Gastrocnemius medialis (tissue), 4 donors: ENCODE data around the gene MSI2. TPM values are rescaled to one million over a fixed set of nuclear protein-coding genes. Genes with fewer than 3 reads are reported as not detected.
A peak's percentile ranks its signal among the peaks of the same experiment; 100 is the strongest.

Experiments
- ATAC-seq, 2 donors: fragments of 150-250 bp; one replicate each; pipeline ENCODE4 v1.9.1; 2016
- DNase-seq, 2 donors: peaks; one replicate each; pipeline ENCODE4 v3.0.0-alpha.2; 2019
- H3K27ac ChIP-seq, 4 donors: fragments of 200-600 bp; sonication (generic); 1 replicate in 1 of 4; 2 replicates in 3 of 4; pipeline ENCODE4 v1.5.1; 2016 to 2018; ENCODE audit warnings: mild to moderate bottlenecking in 2 of 4, moderate library complexity in 1 of 4
- H3K27me3 ChIP-seq, 3 donors: fragments of 200-600 bp; sonication (generic) in 2 of 3; 1 replicate in 1 of 3; 2 replicates in 2 of 3; pipeline versions ENCODE4 v1.5.1 to v1.6.0; 2016 to 2019; ENCODE audit warnings: mild to moderate bottlenecking in 1 of 3, moderate library complexity in 1 of 3
- H3K36me3 ChIP-seq, 2 donors: fragments of 200-600 bp; sonication (generic) in 1 of 2; one replicate each; pipeline ENCODE4 v1.5.1; 2017 to 2018
- H3K4me1 ChIP-seq, 2 donors: fragments of 200-600 bp; sonication (generic) in 1 of 2; one replicate each; pipeline ENCODE4 v1.5.1; 2016 to 2017; ENCODE audit warnings: mild to moderate bottlenecking in 2 of 2
- H3K4me3 ChIP-seq, 4 donors: fragments of 200-600 bp; sonication (generic) in 3 of 4; 1 replicate in 1 of 4; 2 replicates in 3 of 4; pipeline ENCODE4 v1.5.1; 2016 to 2019; ENCODE audit warnings: mild to moderate bottlenecking in 2 of 4
- H3K9me3 ChIP-seq, 3 donors: fragments of 200-600 bp; sonication (generic) in 2 of 3; 1 replicate in 1 of 3; 2 replicates in 2 of 3; pipeline ENCODE4 v1.5.1; 2016 to 2019
- CTCF ChIP-seq, 5 experiments: fragments of 450-650 bp in 3 of 5; fragments of 200-600 bp in 2 of 5; sonication (generic) in 2 of 5; IDR thresholded peaks in 4 of 5; conservative IDR thresholded peaks in 1 of 5; 1 replicate in 4 of 5; 2 replicates in 1 of 5; pipeline ENCODE4 v1.5.1; 2016 to 2019; ENCODE audit warnings: antibody characterized with exemption in 5 of 5, mild to moderate bottlenecking in 3 of 5, moderate library complexity in 3 of 5
- POLR2A ChIP-seq, 2 donors: fragments of 450-650 bp; IDR thresholded peaks; one replicate each; pipeline ENCODE4 v1.6.1; 2017; ENCODE audit warnings: antibody characterized with exemption in 2 of 2, mild to moderate bottlenecking in 2 of 2, moderate library complexity in 2 of 2
- in situ Hi-C, 4 donors: fragments of 200-750 bp; cut with MboI; loops; one replicate each; pipeline versions ENCODE4 v1.15.0 to v1.8.0; 2017; ENCODE audit warnings: low sequenced_read_pairs in 4 of 4
- intact Hi-C: fragments of 100-400 bp; cut with DNase I; formaldehyde crosslinking; loops from one replicate; pipeline ENCODE4 v1.15.1; 2023; ENCODE audit warnings: low total_unique reads
- total RNA-seq, 4 donors: library from RNA; depleted of rRNA; stranded (reverse); fragments of >200 nt; gene quantifications; one replicate each; pipeline versions ENCODE4 v1.1.0 to v1.2.3, GENCODE V29; 2016

MSI2 gene
- total RNA-seq, 4 donors from 2014 or later = 33.1 to 66.2 (median 48.5) TPM

DNA sequence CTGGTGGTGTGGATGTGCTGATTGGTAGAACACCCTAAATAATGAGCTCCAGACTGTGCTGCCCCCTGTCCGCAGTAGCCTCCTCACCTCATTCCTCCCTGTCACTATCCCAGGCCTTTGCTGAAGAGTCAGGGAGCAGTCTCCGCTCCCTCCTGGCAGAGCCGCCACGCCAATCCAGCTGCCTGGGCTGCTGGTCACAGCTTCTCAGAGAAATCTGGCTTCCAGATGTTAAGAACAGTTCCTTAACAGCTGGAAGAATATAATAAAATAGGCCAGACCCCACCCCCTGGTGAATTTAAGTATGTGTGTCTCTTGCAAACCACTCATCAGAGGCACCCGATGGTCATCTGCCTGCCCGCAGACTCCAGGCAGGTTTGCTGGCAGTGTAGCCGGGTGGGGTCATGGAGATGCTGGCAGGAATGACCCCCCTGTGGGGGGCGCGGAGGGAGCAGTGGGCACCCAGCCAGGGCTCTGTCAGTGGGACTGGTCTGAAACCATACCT, 327.8 kb downstream of the MSI2 start:
- Histone ChIP-seq H3K9me3 (no peaks in the 10 kb centered on the region), H3K36me3 (no peaks in the 10 kb centered on the region), H3K27ac (no peak overlapping the region), H3K4me1 (peaks cover 18 to 47% of the 10 kb centered on the region in 2 donors), H3K27me3 (no peaks in the 10 kb centered on the region), H3K4me3 (no peak overlapping the region)
- TF ChIP-seq POLR2A (IDR thresholded peaks at IDR 0.05) (no peak), CTCF (IDR thresholded peaks at IDR 0.05 in 4 of 5, conservative IDR thresholded peaks at IDR 0.05 in 1 of 5) (no peak)
- DNase-seq = no peak
- intact Hi-C loops (loop anchor here (10.0 kb wide), 1 partner anchor 479 kb away; no protein-coding TSS in a partner anchor), in situ Hi-C loops (loop anchor here in 1 of 4 donors (25.0 kb wide), 1 partner anchor 403 kb away; the partner anchor contains the start of gene VEZF1)
- ATAC-seq = no peak

GRCh38 chr17:57585341-57586195, 329.2 kb downstream of the MSI2 start:
- H3K36me3 ChIP-seq = no peaks in the 10 kb centered on the region
- no peaks in the 10 kb centered on the region for H3K9me3 ChIP-seq
- no peak overlapping the region for H3K4me3 ChIP-seq
- in situ Hi-C loops (loop anchor here in 1 of 4 donors (25.0 kb wide), 1 partner anchor 402 kb away; the partner anchor contains the start of gene VEZF1), intact Hi-C loops (loop anchor here (5.0 to 10.0 kb wide), 2 partner anchors 143 to 481 kb away; no protein-coding TSS in a partner anchor)
- ATAC-seq (no peak), DNase-seq (no peak)
- no peaks in the 10 kb centered on the region for H3K27me3 ChIP-seq
- peaks cover 28 to 61% of the 10 kb centered on the region in 2 donors for H3K4me1 ChIP-seq
- TF ChIP-seq POLR2A (IDR thresholded peaks at IDR 0.05) = no peak
- no peak for TF ChIP-seq CTCF (IDR thresholded peaks at IDR 0.05 in 4 of 5, conservative IDR thresholded peaks at IDR 0.05 in 1 of 5)
- H3K27ac ChIP-seq = peak overlapping the region in 2 of 4 donors; percentile 82 to 87

DNA sequence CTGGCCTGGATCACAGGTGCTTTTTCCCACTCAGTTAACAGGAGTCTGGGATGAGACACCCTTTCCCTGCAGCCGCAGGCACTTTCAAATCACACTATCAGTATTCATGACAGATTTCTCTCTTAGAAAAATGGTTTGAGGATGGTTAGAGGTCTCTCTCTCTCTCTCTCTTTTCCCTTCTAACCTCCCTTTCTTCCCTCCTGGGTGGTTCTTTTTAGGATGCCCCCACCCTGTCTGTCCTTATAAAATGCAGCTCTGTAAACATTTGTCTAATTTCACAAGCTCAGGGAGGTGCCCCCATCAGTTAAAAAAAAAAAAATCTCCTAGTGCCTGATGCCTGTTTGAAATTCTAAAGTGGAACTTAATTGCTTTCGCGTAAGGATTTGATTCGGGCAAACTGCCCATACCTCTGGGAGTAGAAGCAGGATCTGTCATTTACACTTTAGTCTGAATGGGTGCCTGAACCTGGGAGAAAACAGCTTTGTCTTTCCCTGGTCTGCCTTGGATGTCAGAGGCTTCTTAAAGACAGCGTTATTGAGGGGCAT, 329.9 kb downstream of the MSI2 start:
- DNase-seq (no peak), ATAC-seq (no peak)
- no peaks in the 10 kb centered on the region for H3K9me3 ChIP-seq
- H3K4me1 ChIP-seq = peaks cover 28 to 63% of the 10 kb centered on the region in 2 donors
- peak overlapping the region in 2 of 4 donors; percentile 82 to 87 for H3K27ac ChIP-seq
- H3K36me3 ChIP-seq = no peaks in the 10 kb centered on the region
- TF ChIP-seq POLR2A (IDR thresholded peaks at IDR 0.05) (no peak), CTCF (IDR thresholded peaks at IDR 0.05 in 4 of 5, conservative IDR thresholded peaks at IDR 0.05 in 1 of 5) (no peak)
- in situ Hi-C loops = loop anchor here in 1 of 4 donors (25.0 kb wide), 1 partner anchor 401 kb away; the partner anchor contains the start of gene VEZF1
- no peak overlapping the region for H3K4me3 ChIP-seq
- intact Hi-C loops = loop anchor here (5.0 to 10.0 kb wide), 2 partner anchors 144 to 481 kb away; no protein-coding TSS in a partner anchor
- H3K27me3 ChIP-seq = no peaks in the 10 kb centered on the region

DNA sequence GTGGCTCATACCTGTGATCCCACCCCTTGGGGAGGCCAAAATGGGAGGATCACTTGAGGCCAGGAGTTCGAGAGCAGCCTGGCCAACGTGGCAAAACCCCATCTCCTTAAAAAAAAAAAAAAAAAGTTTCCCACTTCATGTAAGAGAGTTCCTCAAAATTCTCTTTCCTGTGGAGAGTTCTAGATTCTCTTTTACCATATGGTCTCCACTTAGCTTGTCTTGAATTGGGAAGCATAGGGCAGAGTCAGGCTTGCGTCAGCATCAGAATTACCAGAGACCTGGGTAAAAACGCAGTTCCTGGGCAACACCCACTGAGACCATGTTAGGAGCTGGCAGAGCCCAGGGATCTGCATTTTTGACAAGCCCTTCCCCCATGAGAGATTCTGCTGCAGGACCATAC, 330.4 kb downstream of the MSI2 start:
- no peak overlapping the region for H3K4me3 ChIP-seq
- intact Hi-C loops = loop anchor here (5.0 to 10.0 kb wide), 2 partner anchors 144 to 482 kb away; no protein-coding TSS in a partner anchor
- no peak for ATAC-seq
- no peak for TF ChIP-seq CTCF (IDR thresholded peaks at IDR 0.05 in 4 of 5, conservative IDR thresholded peaks at IDR 0.05 in 1 of 5)
- in situ Hi-C loops = loop anchor here in 1 of 4 donors (25.0 kb wide), 1 partner anchor 401 kb away; the partner anchor contains the start of gene VEZF1
- peak overlapping the region in 3 of 4 donors; percentile 73 to 87 (median 82) for H3K27ac ChIP-seq
- peaks cover 28 to 63% of the 10 kb centered on the region in 2 donors for H3K4me1 ChIP-seq
- H3K9me3 ChIP-seq = no peaks in the 10 kb centered on the region
- no peak for DNase-seq
- no peaks in the 10 kb centered on the region for H3K36me3 ChIP-seq
- no peaks in the 10 kb centered on the region for H3K27me3 ChIP-seq
